ENCODE data around the gene FDXR.

Gene FDXR

GRCh38 chr17:74815067-74815466, 57.7 kb downstream of the FDXR start:
- TF ChIP-seq SPI1 (IDR thresholded peaks at IDR 0.05; ENCODE audit: borderline replicate concordance, low read depth) (no peak), GABPA (IDR thresholded peaks at IDR 0.05; ENCODE audit: low read depth) (no peak)
- Histone ChIP-seq H3K27ac (replicated peaks) (no peak overlapping the region), H3K4me3 (replicated peaks; ENCODE audit: insufficient read depth, low read length) (no peak overlapping the region), H3K27me3 (ENCODE audit: insufficient read depth, poor library complexity, severe bottlenecking) (no peaks in the 10 kb centered on the region)
- no peak for DNase-seq (ENCODE audit: low read depth in 1 of 2, low spot score in 1 of 2)

- H3K27ac ChIP-seq (replicated peaks) = no peak overlapping the region
- DNase-seq (ENCODE audit: low read depth in 1 of 2, low spot score in 1 of 2) = no peak
- TF ChIP-seq POLR2AphosphoS5 (IDR thresholded peaks at IDR 0.05; ENCODE audit: low read depth) (no peak), GABPA (IDR thresholded peaks at IDR 0.05; ENCODE audit: low read depth) (no peak), SPI1 (IDR thresholded peaks at IDR 0.05; ENCODE audit: borderline replicate concordance, low read depth) (no peak), REST (IDR thresholded peaks at IDR 0.05; ENCODE audit: insufficient replicate concordance, low read depth) (no peak), CTCF (IDR thresholded peaks at IDR 0.05; ENCODE audit: insufficient read depth, low read length) (no peak)
Measured at GRCh38 chr17:74814453-74814852, 58.3 kb downstream of the FDXR start.

More at GRCh38 chr17:74814453-74814852, 58.3 kb downstream of the FDXR start:
- H3K4me3 ChIP-seq (replicated peaks; ENCODE audit: insufficient read depth, low read length) = no peak overlapping the region
- H3K27me3 ChIP-seq (ENCODE audit: insufficient read depth, poor library complexity, severe bottlenecking) = no peaks in the 10 kb centered on the region
